Activated B cell treated with CpG ODN at 0.5 μM for 24 hours (primary cell): ENCODE measurements around the gene ACTL6A. TPM values are rescaled to one million over a fixed set of nuclear protein-coding genes. Genes with fewer than 3 reads are reported as not detected.

ENCODE experiments used
- ATAC-seq: fragments of 200-7000 bp; cut with Tn5 transposase; one replicate; pipeline ENCODE4 v1.10.0; 2021; ENCODE audit warnings: low read depth, mild to moderate bottlenecking, moderate library complexity
- CTCF ChIA-PET: fragments of 350-600 bp; sonication (Branson Sonifier 250); formaldehyde crosslinking; loops from one replicate; lab custom pipeline; 2021; ENCODE audit warnings: antibody characterized with exemption; lab: Charles Lee
- POLR2A ChIA-PET: fragments of 350-600 bp; sonication (Branson Sonifier 250); formaldehyde crosslinking; loops from one replicate; lab custom pipeline; 2021; ENCODE audit warnings: antibody characterized with exemption; lab: Charles Lee
- DNase-seq: peaks from one replicate; pipeline ENCODE4 v3.0.0; 2022
- H3K27ac Mint-ChIP-seq: one replicate; pipeline ENCODE4 v1.8.0; 2020; ENCODE audit warnings: mixed read lengths
- H3K27me3 Mint-ChIP-seq: one replicate; pipeline ENCODE4 v1.8.0; 2021; ENCODE audit warnings: mixed read lengths
- H3K36me3 Mint-ChIP-seq: one replicate; pipeline ENCODE4 v1.8.0; 2021; ENCODE audit warnings: low read depth, mixed read lengths
- H3K4me1 Mint-ChIP-seq: one replicate; pipeline ENCODE4 v1.8.0; 2021; ENCODE audit warnings: mixed read lengths
- H3K4me3 Mint-ChIP-seq: one replicate; pipeline ENCODE4 v1.8.0; 2020; ENCODE audit warnings: mild to moderate bottlenecking, mixed read lengths
- H3K9me3 Mint-ChIP-seq: one replicate; pipeline ENCODE4 v1.8.0; 2020; ENCODE audit warnings: mixed read lengths
- CTCF ChIP-seq: fragments of 200-600 bp; IDR thresholded peaks from one replicate; pipeline ENCODE4 v1.8.0; 2022; ENCODE audit warnings: antibody characterized with exemption, mild to moderate bottlenecking
- intact Hi-C: fragments of 100-400 bp; cut with micrococcal nuclease; formaldehyde crosslinking; loops from one replicate; pipeline ENCODE4 v1.15.1; 2024
- total RNA-seq: library from RNA; stranded (reverse); gene quantifications from 2 replicates; pipeline ENCODE4 v1.2.3, GENCODE V29; 2022

Gene ACTL6A
- total RNA-seq, 1 donor from 2014 or later, result 55.0 TPM

DNA sequence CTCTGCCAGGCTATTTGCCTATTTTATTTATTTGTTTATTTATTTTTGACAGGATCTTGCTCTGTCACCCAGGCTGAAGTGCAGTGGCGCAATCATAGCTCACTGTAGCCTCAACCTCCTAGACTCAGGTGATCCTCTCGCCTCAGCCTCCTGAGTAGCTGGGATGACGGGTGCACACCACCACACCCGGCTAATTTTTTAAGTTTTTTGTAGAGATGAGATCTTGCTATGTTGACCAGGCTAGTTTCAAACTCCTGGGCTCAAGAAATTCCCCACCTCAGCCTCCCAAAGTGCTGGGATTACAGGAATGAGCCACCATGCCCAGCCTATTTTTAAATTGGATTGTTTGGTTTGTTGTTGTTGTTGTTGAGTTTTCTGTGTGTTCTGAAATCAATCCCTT lies 47.3 kb downstream of the ACTL6A start:
- Mint-ChIP-seq H3K27ac (no peak overlapping the region), H3K4me1 (peaks cover 53% of the 10 kb centered on the region), H3K27me3 (no peaks in the 10 kb centered on the region), H3K4me3 (no peak overlapping the region), H3K36me3 (peaks cover 20% of the 10 kb centered on the region), H3K9me3 (no peaks in the 10 kb centered on the region)
- no peak for TF ChIP-seq CTCF
- ChIA-PET POLR2A (interaction anchor here (0.6 kb wide), 1 partner anchor 39 kb away, joined by 3 read pairs; no protein-coding TSS in a partner anchor), CTCF (no interaction called here)
- intact Hi-C loops, result no loop called here
- DNase-seq, result no peak
- no peak for ATAC-seq

DNA sequence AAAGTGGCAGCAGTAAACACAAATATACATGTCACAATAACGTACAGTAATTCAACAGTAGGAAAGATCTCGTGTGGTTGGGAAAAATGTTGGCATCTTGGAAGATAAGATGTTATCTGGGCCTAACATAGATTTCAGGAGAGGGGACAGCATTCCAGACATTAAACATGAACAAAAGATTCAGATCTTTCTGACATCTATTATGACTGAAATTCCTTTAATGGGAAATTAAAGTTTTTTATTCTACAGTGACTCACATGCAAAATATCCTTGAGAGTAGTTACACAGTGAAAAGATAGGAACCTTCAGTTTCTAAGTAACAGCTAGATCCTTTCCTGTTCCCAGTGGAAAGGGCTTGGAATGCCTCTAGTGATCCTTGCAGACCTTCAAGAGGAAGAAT lies 51.1 kb downstream of the ACTL6A start:
- CTCF ChIA-PET, result no interaction called here

DNA sequence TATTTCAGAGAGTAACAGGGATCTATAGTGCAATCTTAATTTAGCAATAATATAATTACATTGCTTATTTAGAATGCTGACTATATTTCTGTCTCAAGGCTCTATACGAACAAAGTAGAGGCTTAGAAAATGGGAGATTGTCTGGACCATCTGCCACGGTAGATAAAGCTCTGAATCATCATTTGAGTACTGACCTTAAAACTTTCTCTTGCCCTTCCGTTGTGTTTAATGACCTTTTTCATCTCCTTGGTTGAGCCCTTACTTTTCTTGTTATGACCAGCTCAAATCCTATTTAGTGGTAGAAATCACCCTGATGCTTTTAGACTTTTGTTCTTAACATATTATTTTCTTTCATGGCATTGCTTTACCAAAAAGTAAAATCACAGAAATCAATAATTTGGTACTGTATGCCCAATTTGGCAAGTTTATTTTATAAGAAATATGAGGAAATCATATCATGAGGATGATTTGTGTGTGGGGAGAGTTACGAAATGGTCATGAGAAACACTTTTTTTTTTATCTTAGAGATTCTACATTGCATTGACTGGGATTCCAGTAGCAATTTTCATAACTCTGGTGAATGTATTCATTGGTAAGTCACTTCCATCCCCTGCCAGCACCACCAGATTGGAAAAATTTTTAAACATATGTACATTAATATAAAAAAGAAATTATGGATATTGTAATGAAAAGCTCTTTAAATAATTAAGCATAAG lies 52.9 kb downstream of the ACTL6A start:
- no peak overlapping the region for H3K27ac Mint-ChIP-seq
- no peaks in the 10 kb centered on the region for H3K27me3 Mint-ChIP-seq
- ChIA-PET CTCF (interaction anchor here (0.6 kb wide), 1 partner anchor 603 kb away, joined by 3 read pairs; no protein-coding TSS in a partner anchor), POLR2A (no interaction called here)
- ATAC-seq (no peak), DNase-seq (no peak)
- no peak overlapping the region for H3K4me3 Mint-ChIP-seq
- peaks cover 10% of the 10 kb centered on the region for H3K4me1 Mint-ChIP-seq
- no peaks in the 10 kb centered on the region for H3K9me3 Mint-ChIP-seq
- TF ChIP-seq CTCF, result no peak
- peaks cover 37% of the 10 kb centered on the region for H3K36me3 Mint-ChIP-seq
- intact Hi-C loops, result no loop called here

More for the DNA sequence above, 51.1 kb downstream of the ACTL6A start:
- H3K4me1 Mint-ChIP-seq, result peaks cover 24% of the 10 kb centered on the region
- intact Hi-C loops, result no loop called here
- POLR2A ChIA-PET, result no interaction called here
- H3K4me3 Mint-ChIP-seq, result no peak overlapping the region
- DNase-seq, result no peak
- H3K9me3 Mint-ChIP-seq, result no peaks in the 10 kb centered on the region
- no peaks in the 10 kb centered on the region for H3K27me3 Mint-ChIP-seq
- no peak for ATAC-seq
- TF ChIP-seq CTCF, result no peak
- H3K27ac Mint-ChIP-seq, result no peak overlapping the region
- H3K36me3 Mint-ChIP-seq, result peaks cover 26% of the 10 kb centered on the region

GRCh38 chr3:179622023-179622422 lies 59.3 kb downstream of the ACTL6A start:
- ChIA-PET POLR2A (no interaction called here), CTCF (no interaction called here)
- no peak for TF ChIP-seq CTCF
- Mint-ChIP-seq H3K4me1 (no peaks in the 10 kb centered on the region), H3K36me3 (peaks cover 69% of the 10 kb centered on the region), H3K27ac (no peak overlapping the region), H3K27me3 (no peaks in the 10 kb centered on the region), H3K4me3 (no peak overlapping the region), H3K9me3 (no peaks in the 10 kb centered on the region)
- DNase-seq, result no peak
- intact Hi-C loops, result no loop called here
- no peak for ATAC-seq

DNA sequence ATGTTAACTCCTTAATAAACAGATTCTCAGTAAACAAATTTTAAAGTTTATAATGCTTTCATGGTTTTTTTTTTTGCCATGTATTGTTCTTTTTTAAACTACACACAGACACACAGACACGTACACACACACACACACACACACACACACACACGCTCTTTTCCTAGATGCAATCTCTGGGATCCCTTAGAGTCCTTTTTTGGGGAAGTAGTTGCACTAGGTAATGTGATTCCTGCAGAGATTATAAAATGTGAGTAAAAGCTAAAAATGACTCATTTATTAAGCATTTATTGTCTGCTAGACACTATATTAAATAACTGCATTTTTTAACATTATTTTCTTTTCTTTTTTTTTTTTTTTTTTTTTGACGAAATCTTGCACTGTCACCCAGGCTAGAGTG lies 61.7 kb downstream of the ACTL6A start:
- CTCF ChIA-PET, result no interaction called here
- Mint-ChIP-seq H3K4me3 (no peak overlapping the region), H3K9me3 (no peaks in the 10 kb centered on the region), H3K27me3 (no peaks in the 10 kb centered on the region), H3K27ac (no peak overlapping the region), H3K36me3 (peaks cover 60% of the 10 kb centered on the region), H3K4me1 (no peaks in the 10 kb centered on the region)
- intact Hi-C loops, result no loop called here
- ATAC-seq (no peak), DNase-seq (no peak)
- no peak for TF ChIP-seq CTCF
- POLR2A ChIA-PET, result no interaction called here
